Measurements from ENCODE around the gene LYVE1.

The LYVE1 gene

GRCh38 chr11:10575346-10576034, 7.0 kb upstream of the LYVE1 start:
- H3K27ac Mint-ChIP-seq, result no peak overlapping the region

GRCh38 chr11:10573556-10573955, 5.1 kb upstream of the LYVE1 start:
- no peak for DNase-seq
- H3K4me1 Mint-ChIP-seq, result no peaks in the 10 kb centered on the region
- H3K9me3 Mint-ChIP-seq, result no peaks in the 10 kb centered on the region
- ATAC-seq, result no peak
- H3K4me3 Mint-ChIP-seq, result no peak overlapping the region
- H3K27ac Mint-ChIP-seq, result no peak overlapping the region
- H3K27me3 Mint-ChIP-seq, result peaks cover 10% of the 10 kb centered on the region

More at GRCh38 chr11:10575346-10576034, 7.0 kb upstream of the LYVE1 start:
- Mint-ChIP-seq H3K4me1 (no peaks in the 10 kb centered on the region), H3K27me3 (peaks cover 10% of the 10 kb centered on the region), H3K4me3 (no peak overlapping the region), H3K9me3 (no peaks in the 10 kb centered on the region)
- no peak for ATAC-seq
- DNase-seq, result no peak

- H3K27ac Mint-ChIP-seq, result no peak overlapping the region
- no peak overlapping the region for H3K4me3 Mint-ChIP-seq
- no peaks in the 10 kb centered on the region for H3K4me1 Mint-ChIP-seq
- ATAC-seq, result no peak
- DNase-seq, result no peak
- no peaks in the 10 kb centered on the region for H3K9me3 Mint-ChIP-seq
- peaks cover 10% of the 10 kb centered on the region for H3K27me3 Mint-ChIP-seq
These were observed 4.6 kb upstream of the LYVE1 start for GRCh38 chr11:10573028-10573427.

GRCh38 chr11:10572533-10572932, 4.1 kb upstream of the LYVE1 start:
- Mint-ChIP-seq H3K9me3 (no peaks in the 10 kb centered on the region), H3K4me1 (no peaks in the 10 kb centered on the region), H3K4me3 (no peak overlapping the region), H3K27ac (no peak overlapping the region), H3K27me3 (peaks cover 10% of the 10 kb centered on the region)
- DNase-seq (no peak), ATAC-seq (no peak)

GRCh38 chr11:10567446-10567845, 1.0 kb downstream of the LYVE1 start:
- H3K4me3 Mint-ChIP-seq, result no peak overlapping the region
- H3K27ac Mint-ChIP-seq, result no peak overlapping the region
- ATAC-seq, result no peak
- DNase-seq, result no peak
- no peaks in the 10 kb centered on the region for H3K9me3 Mint-ChIP-seq
- no peaks in the 10 kb centered on the region for H3K4me1 Mint-ChIP-seq
- H3K27me3 Mint-ChIP-seq, result peaks cover 10% of the 10 kb centered on the region

- H3K4me1 Mint-ChIP-seq, result no peaks in the 10 kb centered on the region
- peaks cover 5% of the 10 kb centered on the region for H3K27me3 Mint-ChIP-seq
- H3K4me3 Mint-ChIP-seq, result no peak overlapping the region
- H3K9me3 Mint-ChIP-seq, result no peaks in the 10 kb centered on the region
- ATAC-seq (no peak), DNase-seq (no peak)
- no peak overlapping the region for H3K27ac Mint-ChIP-seq
These were observed 2.1 kb downstream of the LYVE1 start for GRCh38 chr11:10566257-10566957.

GRCh38 chr11:10565493-10565892, 3.0 kb downstream of the LYVE1 start:
- DNase-seq (no peak), ATAC-seq (no peak)
- H3K27ac Mint-ChIP-seq, result no peak overlapping the region
- no peaks in the 10 kb centered on the region for H3K4me1 Mint-ChIP-seq
- no peak overlapping the region for H3K4me3 Mint-ChIP-seq
- H3K27me3 Mint-ChIP-seq, result no peaks in the 10 kb centered on the region
- H3K9me3 Mint-ChIP-seq, result no peaks in the 10 kb centered on the region

- Mint-ChIP-seq H3K27me3 (no peaks in the 10 kb centered on the region), H3K27ac (no peak overlapping the region), H3K4me1 (no peaks in the 10 kb centered on the region), H3K9me3 (no peaks in the 10 kb centered on the region), H3K4me3 (no peak overlapping the region)
- ATAC-seq, result no peak
- no peak for DNase-seq
These were observed 3.7 kb downstream of the LYVE1 start for GRCh38 chr11:10564696-10565318.

- Mint-ChIP-seq H3K27ac (no peak overlapping the region), H3K9me3 (no peaks in the 10 kb centered on the region), H3K4me3 (no peak overlapping the region), H3K27me3 (no peaks in the 10 kb centered on the region), H3K4me1 (no peaks in the 10 kb centered on the region)
- ATAC-seq (no peak), DNase-seq (no peak)
These were observed 4.4 kb downstream of the LYVE1 start for GRCh38 chr11:10564030-10564429.

GRCh38 chr11:10561947-10562346, 6.5 kb downstream of the LYVE1 start:
- Mint-ChIP-seq H3K9me3 (no peaks in the 10 kb centered on the region), H3K4me1 (no peaks in the 10 kb centered on the region), H3K27me3 (peaks cover 6% of the 10 kb centered on the region), H3K4me3 (no peak overlapping the region), H3K27ac (no peak overlapping the region)
- ATAC-seq (no peak), DNase-seq (no peak)

- DNase-seq (no peak), ATAC-seq (no peak)
- no peaks in the 10 kb centered on the region for H3K9me3 Mint-ChIP-seq
- no peak overlapping the region for H3K4me3 Mint-ChIP-seq
- H3K27me3 Mint-ChIP-seq, result peaks cover 10% of the 10 kb centered on the region
- H3K4me1 Mint-ChIP-seq, result no peaks in the 10 kb centered on the region
- H3K27ac Mint-ChIP-seq, result no peak overlapping the region
These were observed 7.2 kb downstream of the LYVE1 start for GRCh38 chr11:10561043-10561818.

- no peak for DNase-seq
- ATAC-seq, result no peak
- H3K4me1 Mint-ChIP-seq, result no peaks in the 10 kb centered on the region
- H3K9me3 Mint-ChIP-seq, result no peaks in the 10 kb centered on the region
- H3K27ac Mint-ChIP-seq, result no peak overlapping the region
- peaks cover 10% of the 10 kb centered on the region for H3K27me3 Mint-ChIP-seq
- no peak overlapping the region for H3K4me3 Mint-ChIP-seq
These were observed 10.2 kb downstream of the LYVE1 start for GRCh38 chr11:10558288-10558687.

GRCh38 chr11:10556590-10556989, 11.9 kb downstream of the LYVE1 start:
- no peak for ATAC-seq
- DNase-seq, result no peak
- H3K27me3 Mint-ChIP-seq, result peaks cover 11% of the 10 kb centered on the region
- H3K9me3 Mint-ChIP-seq, result peaks cover 6 to 7% of the 10 kb centered on the region in 2 donors
- H3K27ac Mint-ChIP-seq, result no peak overlapping the region
- H3K4me3 Mint-ChIP-seq, result no peak overlapping the region
- no peaks in the 10 kb centered on the region for H3K4me1 Mint-ChIP-seq

GRCh38 chr11:10551845-10552352, 16.6 kb downstream of the LYVE1 start:
- no peak overlapping the region for H3K4me3 Mint-ChIP-seq
- ATAC-seq (no peak), DNase-seq (no peak)
- H3K9me3 Mint-ChIP-seq, result peaks cover 6 to 7% of the 10 kb centered on the region in 2 donors
- H3K27ac Mint-ChIP-seq, result no peak overlapping the region
- peaks cover 21% of the 10 kb centered on the region for H3K27me3 Mint-ChIP-seq
- no peaks in the 10 kb centered on the region for H3K4me1 Mint-ChIP-seq

- no peak overlapping the region for H3K27ac Mint-ChIP-seq
- H3K9me3 Mint-ChIP-seq, result peaks cover 6 to 7% of the 10 kb centered on the region in 2 donors
- H3K4me1 Mint-ChIP-seq, result no peaks in the 10 kb centered on the region
- H3K4me3 Mint-ChIP-seq, result no peak overlapping the region
- peaks cover 17% of the 10 kb centered on the region for H3K27me3 Mint-ChIP-seq
- DNase-seq, result no peak
- ATAC-seq, result no peak
These were observed 17.2 kb downstream of the LYVE1 start for GRCh38 chr11:10551290-10551592.
